HepG2 (cell line): Measurements from ENCODE around the gene HSD11B2. TPM values are rescaled to one million over a fixed set of nuclear protein-coding genes. Genes with fewer than 3 reads are reported as not detected.

Source experiments
- ARNT2 ChIP-seq: sonication (generic); formaldehyde crosslinking; IDR thresholded peaks from 2 replicates; pipeline ENCODE4 v1.8.0; 2022; ENCODE audit warnings: mild to moderate bottlenecking, low read depth, missing genetic modification reagents, moderate library complexity
- ATRX ChIP-seq: sonication (generic); formaldehyde crosslinking; IDR thresholded peaks from 2 replicates; pipeline ENCODE4 v1.4.0; 2020; ENCODE audit warnings: missing genetic modification reagents, borderline replicate concordance
- BHLHE40 ChIP-seq: IDR thresholded peaks from 2 replicates; pipeline ENCODE4 v1.6.1; 2011; ENCODE audit warnings: low read length, improper control_type of control experiment
- HDAC6 ChIP-seq: fragments of 200-600 bp; sonication (generic); IDR thresholded peaks from 2 replicates; pipeline ENCODE4 v1.7.0; 2017; ENCODE audit warnings: mild to moderate bottlenecking, antibody characterized with exemption, low read length, low read depth
- IKZF1 ChIP-seq: fragments of 450-650 bp; IDR thresholded peaks from 2 replicates; pipeline ENCODE4 v1.7.1; 2016
- KMT2A ChIP-seq: sonication (generic); formaldehyde crosslinking; IDR thresholded peaks from 2 replicates; pipeline ENCODE4 v1.4.0; 2020; ENCODE audit warnings: missing genetic modification reagents
- POGK ChIP-seq: sonication (generic); formaldehyde crosslinking; conservative IDR thresholded peaks from 2 replicates; pipeline ENCODE4 v1.8.0; 2022; ENCODE audit warnings: mild to moderate bottlenecking, moderate library complexity, missing genetic modification reagents
- TFE3 ChIP-seq: IDR thresholded peaks from 2 replicates; pipeline ENCODE4 v1.6.1; 2016
- ZFP1 ChIP-seq: IDR thresholded peaks from 2 replicates; pipeline ENCODE4 v1.6.1; 2016
- ZFYVE20 ChIP-seq: sonication (generic); formaldehyde crosslinking; IDR thresholded peaks from 2 replicates; pipeline ENCODE4 v1.8.0; 2023; ENCODE audit warnings: low read depth, mild to moderate bottlenecking, moderate library complexity, missing genetic modification reagents, borderline replicate concordance
- ZNF326 ChIP-seq: sonication (generic); formaldehyde crosslinking; IDR thresholded peaks from 2 replicates; pipeline ENCODE4 v1.4.0; 2020; ENCODE audit warnings: missing genetic modification reagents, borderline replicate concordance
- ZNF367 ChIP-seq: sonication (generic); formaldehyde crosslinking; IDR thresholded peaks from 2 replicates; pipeline ENCODE4 v1.4.0; 2020; ENCODE audit warnings: missing genetic modification reagents, borderline replicate concordance
- ZNF44 ChIP-seq: sonication (generic); formaldehyde crosslinking; IDR thresholded peaks from 2 replicates; pipeline ENCODE4 v1.5.1; 2020; ENCODE audit warnings: mild to moderate bottlenecking, missing genetic modification reagents
- ZNF510 ChIP-seq: sonication (generic); formaldehyde crosslinking; IDR thresholded peaks from 2 replicates; pipeline ENCODE4 v1.4.0; 2020; ENCODE audit warnings: low read depth, mild to moderate bottlenecking, missing genetic modification reagents
- ZNF570 ChIP-seq: sonication (generic); formaldehyde crosslinking; IDR thresholded peaks from 2 replicates; pipeline ENCODE4 v1.4.0; 2020; ENCODE audit warnings: mild to moderate bottlenecking, missing genetic modification reagents, borderline replicate concordance
- ZNF687 ChIP-seq: sonication (generic); formaldehyde crosslinking; IDR thresholded peaks from 2 replicates; pipeline ENCODE4 v1.5.1; 2020; ENCODE audit warnings: mild to moderate bottlenecking, missing genetic modification reagents, moderate library complexity
- ZNF746 ChIP-seq: sonication (generic); formaldehyde crosslinking; IDR thresholded peaks from 2 replicates; pipeline ENCODE4 v1.8.0; 2022; ENCODE audit warnings: mild to moderate bottlenecking, missing genetic modification reagents
- ZNF768 ChIP-seq: sonication (generic); formaldehyde crosslinking; IDR thresholded peaks from 2 replicates; pipeline ENCODE4 v1.4.0; 2020; ENCODE audit warnings: missing genetic modification reagents
- ZNF772 ChIP-seq: sonication (generic); formaldehyde crosslinking; IDR thresholded peaks from 2 replicates; pipeline ENCODE4 v1.5.0; 2020; ENCODE audit warnings: mild to moderate bottlenecking, missing genetic modification reagents
- ZNF777 ChIP-seq: sonication (generic); formaldehyde crosslinking; IDR thresholded peaks from 2 replicates; pipeline ENCODE4 v1.4.0; 2020; ENCODE audit warnings: missing genetic modification reagents
- ZNF784 ChIP-seq: sonication (generic); formaldehyde crosslinking; IDR thresholded peaks from 2 replicates; pipeline ENCODE4 v1.5.1; 2020; ENCODE audit warnings: missing genetic modification reagents, mild to moderate bottlenecking, borderline replicate concordance
- polyA plus RNA-seq, 8 experiments: library from polyadenylated mRNA; depleted of rRNA in 3 of 8; stranded (reverse) in 7 of 8; unstranded in 1 of 8; fragments of >200 nt; fragmentation: Illumina TruSeq in 4 of 8; extraction: Trizol in 4 of 8; gene quantifications; 2 replicates each; pipeline versions ENCODE4 v1.2.1 to v1.2.3, GENCODE V29; 2011 to 2016; ENCODE audit warnings: low read depth in 4 of 8, missing spikeins in 1 of 8, mixed read lengths in 1 of 8; ENCODE audit not compliant: insufficient read depth in 1 of 8
- total RNA-seq, 5 experiments: library from RNA; depleted of rRNA; stranded (reverse); fragments of >200 nt; fragmentation: Illumina TruSeq; extraction: Trizol; gene quantifications; 2 replicates each; pipeline ENCODE4 v1.2.3, GENCODE V29; 2016; ENCODE audit warnings: low read depth in 1 of 5

Gene HSD11B2
- total and polyA plus RNA-seq, 2 of the 13 experiments (the other 11 are each of a cell fraction or from before 2014, with no cell fraction given), result 8.9 to 13.6 TPM

- peak; percentile 55 for TF ChIP-seq ZNF687 (CRISPR knock-in tag)
- TF ChIP-seq BHLHE40, result no peak
- TF ChIP-seq ZNF746 (CRISPR knock-in tag), result peak; percentile 32; the same call in 1 of the 2 replicates
- peak; percentile 91 for TF ChIP-seq ZNF777
- no peak for TF ChIP-seq HDAC6
- no peak for TF ChIP-seq TFE3
- TF ChIP-seq ZNF784, result no peak
- TF ChIP-seq KMT2A (CRISPR knock-in tag), result 0 out of 2 replicates have a peak, but pooled peaks have one; percentile 34
- peak; percentile 70; the same call in 1 of the 2 replicates for TF ChIP-seq ZNF367
- TF ChIP-seq ZNF44 (CRISPR knock-in tag), result 0 out of 2 replicates have a peak, but pooled peaks have one; percentile 52
- no peak for TF ChIP-seq ZNF326 (CRISPR knock-in tag)
- no peak for TF ChIP-seq ATRX (CRISPR knock-in tag)
- peak; percentile 29; the same call in 1 of the 2 replicates for TF ChIP-seq ZNF768 (CRISPR knock-in tag)
- no peak for TF ChIP-seq ZNF772 (CRISPR knock-in tag)
- TF ChIP-seq ZFP1 (CRISPR knock-in tag), result 0 out of 2 replicates have a peak, but pooled peaks have one; percentile 13
- TF ChIP-seq ARNT2, result 0 out of 2 replicates have a peak, but pooled peaks have one; percentile 29
- TF ChIP-seq ZNF510, result no peak
- TF ChIP-seq ZFYVE20, result peak; percentile 60; the same call in 1 of the 2 replicates
- TF ChIP-seq ZNF570 (CRISPR knock-in tag), result no peak
- TF ChIP-seq POGK (CRISPR knock-in tag), result no peak
- TF ChIP-seq IKZF1, result no peak
Measured at GRCh38 chr16:67430977-67431774, at the start of gene HSD11B2 (continued).
